LNCaP clone FGC (cell line): ENCODE measurements around the gene HID1.

Experiments used
- DNase-seq: peaks from one replicate; pipeline ENCODE4 v3.0.0-alpha.2; 2011; ENCODE audit warnings: low read depth
- H3K4me3 ChIP-seq: 2 replicates; pipeline ENCODE4 v1.5.1; 2011; ENCODE audit warnings: mild to moderate bottlenecking, low read depth, low read length, control low read depth
- TF ChIP-seq, protein P1 (sequence below): IDR thresholded peaks from 2 replicates; pipeline ENCODE4 v1.5.1; 2012; ENCODE audit warnings: mild to moderate bottlenecking; ENCODE audit not compliant: control insufficient read depth, insufficient read depth; ENCODE audit errors: extremely low read depth

The HID1 gene

DNA sequence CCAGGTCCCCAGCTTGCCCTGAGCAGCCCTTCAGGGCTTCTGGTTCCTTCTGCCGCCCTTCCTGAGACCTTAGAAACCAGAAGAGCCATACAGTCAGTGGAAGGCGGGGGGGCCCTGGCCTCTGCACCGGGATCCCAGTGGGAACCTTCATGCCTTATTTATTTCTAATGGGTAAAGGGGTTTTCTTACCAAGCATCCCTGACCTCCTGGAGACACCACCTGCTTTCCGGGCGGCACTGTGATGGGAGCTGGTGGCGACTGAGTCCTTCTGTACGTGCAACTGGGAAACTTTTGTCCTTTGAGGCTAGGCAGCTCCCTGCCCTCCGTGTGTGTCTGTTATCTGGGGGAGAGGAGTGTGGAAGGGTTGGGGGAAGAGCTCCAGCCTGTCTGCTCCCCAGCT, 32.7 kb upstream of the HID1 start:
- TF ChIP-seq, protein P1, sequence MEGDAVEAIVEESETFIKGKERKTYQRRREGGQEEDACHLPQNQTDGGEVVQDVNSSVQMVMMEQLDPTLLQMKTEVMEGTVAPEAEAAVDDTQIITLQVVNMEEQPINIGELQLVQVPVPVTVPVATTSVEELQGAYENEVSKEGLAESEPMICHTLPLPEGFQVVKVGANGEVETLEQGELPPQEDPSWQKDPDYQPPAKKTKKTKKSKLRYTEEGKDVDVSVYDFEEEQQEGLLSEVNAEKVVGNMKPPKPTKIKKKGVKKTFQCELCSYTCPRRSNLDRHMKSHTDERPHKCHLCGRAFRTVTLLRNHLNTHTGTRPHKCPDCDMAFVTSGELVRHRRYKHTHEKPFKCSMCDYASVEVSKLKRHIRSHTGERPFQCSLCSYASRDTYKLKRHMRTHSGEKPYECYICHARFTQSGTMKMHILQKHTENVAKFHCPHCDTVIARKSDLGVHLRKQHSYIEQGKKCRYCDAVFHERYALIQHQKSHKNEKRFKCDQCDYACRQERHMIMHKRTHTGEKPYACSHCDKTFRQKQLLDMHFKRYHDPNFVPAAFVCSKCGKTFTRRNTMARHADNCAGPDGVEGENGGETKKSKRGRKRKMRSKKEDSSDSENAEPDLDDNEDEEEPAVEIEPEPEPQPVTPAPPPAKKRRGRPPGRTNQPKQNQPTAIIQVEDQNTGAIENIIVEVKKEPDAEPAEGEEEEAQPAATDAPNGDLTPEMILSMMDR, result no peak
- no peak for DNase-seq
- no peak overlapping the region for H3K4me3 ChIP-seq

- no peak for DNase-seq
- no peak overlapping the region for H3K4me3 ChIP-seq
- TF ChIP-seq, protein P1, result no peak
Measured at GRCh38 chr17:75004371-75004770, 31.8 kb upstream of the HID1 start.

GRCh38 chr17:75003957-75004355, 31.4 kb upstream of the HID1 start:
- no peak for DNase-seq
- no peak overlapping the region for H3K4me3 ChIP-seq
- TF ChIP-seq, protein P1, result no peak

DNA sequence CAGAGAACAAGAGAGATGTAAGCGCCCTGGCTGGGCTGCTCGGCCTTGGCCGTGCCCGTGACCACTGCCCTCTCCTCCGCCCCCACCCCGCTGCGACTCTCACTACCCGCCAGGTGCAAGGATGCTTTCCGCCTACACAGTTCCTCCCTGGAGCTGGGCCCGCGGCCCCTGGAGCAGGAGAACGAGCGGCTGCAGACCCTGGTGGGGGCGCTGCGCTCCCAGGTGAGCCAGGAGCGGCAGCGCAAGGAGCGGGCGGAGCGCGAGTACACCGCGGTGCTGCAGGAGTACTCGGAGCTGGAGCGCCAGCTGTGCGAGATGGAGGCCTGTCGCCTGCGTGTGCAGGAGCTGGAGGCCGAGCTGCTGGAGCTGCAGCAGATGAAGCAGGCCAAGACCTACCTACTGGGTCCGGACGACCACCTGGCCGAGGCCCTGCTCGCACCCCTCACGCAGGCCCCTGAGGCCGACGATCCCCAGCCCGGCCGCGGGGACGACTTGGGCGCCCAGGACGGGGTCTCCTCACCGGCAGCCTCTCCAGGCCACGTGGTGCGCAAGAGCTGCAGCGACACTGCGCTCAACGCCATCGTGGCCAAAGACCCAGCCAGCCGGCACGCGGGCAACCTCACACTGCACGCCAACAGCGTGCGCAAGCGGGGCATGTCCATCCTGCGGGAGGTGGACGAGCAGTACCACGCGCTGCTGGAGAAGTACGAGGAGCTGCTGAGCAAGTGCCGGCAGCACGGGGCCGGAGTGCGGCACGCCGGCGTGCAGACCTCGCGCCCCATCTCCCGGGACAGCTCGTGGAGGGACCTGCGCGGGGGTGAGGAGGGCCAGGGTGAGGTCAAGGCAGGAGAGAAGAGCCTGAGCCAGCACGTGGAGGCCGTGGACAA, 30.8 kb upstream of the HID1 start:
- TF ChIP-seq, protein P1, result no peak
- H3K4me3 ChIP-seq, result no peak overlapping the region
- DNase-seq, result no peak

DNA sequence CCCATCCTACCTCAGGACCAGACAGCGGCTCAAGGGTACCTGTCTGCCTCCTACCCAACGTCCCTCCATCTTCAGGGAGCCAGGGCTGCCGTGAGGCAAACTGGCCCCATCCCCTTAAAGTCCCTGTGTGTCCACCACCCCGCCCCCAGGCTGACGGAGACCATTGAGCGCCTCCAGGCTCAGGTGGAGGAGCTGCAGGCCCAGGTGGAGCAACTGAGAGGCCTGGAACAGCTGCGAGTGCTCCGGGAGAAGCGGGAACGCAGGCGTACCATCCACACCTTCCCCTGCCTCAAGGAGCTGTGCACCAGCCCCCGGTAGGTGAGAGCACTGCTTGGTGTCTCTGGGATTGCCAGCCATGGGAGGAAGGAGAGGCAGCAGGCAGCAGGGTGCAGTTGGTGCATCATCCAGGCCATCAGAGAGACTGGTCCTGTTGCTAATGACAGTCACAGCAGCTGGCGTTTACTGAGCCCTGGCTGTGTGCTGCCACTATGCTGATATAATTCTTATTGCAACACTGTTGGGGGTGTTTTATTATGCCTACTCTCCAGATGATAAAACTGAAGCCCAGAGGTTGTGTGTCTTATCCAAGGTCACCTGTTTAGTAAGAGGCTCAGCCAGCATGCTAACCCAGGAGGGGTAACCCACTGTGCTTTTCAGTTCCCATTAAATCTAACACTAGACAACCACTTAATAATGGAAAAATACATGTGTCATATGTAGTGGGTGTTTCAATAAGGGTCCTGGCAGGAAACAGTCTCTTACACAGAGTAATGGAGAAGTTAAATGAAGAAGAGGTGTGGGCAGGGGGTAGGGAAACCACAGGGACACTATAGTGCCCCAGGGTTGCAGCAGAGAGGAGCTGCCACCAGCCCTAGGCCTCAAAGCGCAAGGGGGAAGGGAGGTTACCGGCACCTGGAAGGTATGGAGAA, 29.6 kb upstream of the HID1 start:
- TF ChIP-seq, protein P1, result no peak
- DNase-seq, result no peak
- no peak overlapping the region for H3K4me3 ChIP-seq

DNA sequence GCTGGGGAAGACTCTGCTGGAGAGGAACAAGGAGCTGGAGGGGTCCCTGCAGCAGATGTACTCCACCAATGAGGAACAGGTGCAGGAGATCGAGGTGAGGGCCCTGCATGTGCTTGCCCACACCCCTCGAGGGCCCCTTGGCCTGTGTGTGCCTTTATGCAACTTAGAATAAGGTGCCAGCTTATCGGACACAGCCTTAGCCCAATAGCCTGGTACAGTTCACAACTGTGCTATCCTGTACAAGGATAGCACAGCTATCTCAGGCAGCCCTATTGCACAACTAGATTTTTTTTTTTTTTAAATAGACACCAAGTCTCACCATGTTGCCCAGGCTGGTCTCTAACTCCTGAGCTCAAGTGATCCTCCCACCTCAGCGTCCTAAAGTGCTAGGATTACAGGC, 27.0 kb upstream of the HID1 start:
- H3K4me3 ChIP-seq, result no peak overlapping the region
- TF ChIP-seq, protein P1, result no peak
- DNase-seq, result no peak
